HCT116 (cell line): Measurements from ENCODE around the gene OCA2.

Experiments
- CEBPB ChIP-seq: IDR thresholded peaks from 2 replicates; pipeline ENCODE4 v1.6.1; 2012; ENCODE audit warnings: low read depth
- CTCF ChIP-seq, 3 experiments: fragments of 200-600 bp in 1 of 3; sonication (generic) in 1 of 3; IDR thresholded peaks in 2 of 3; conservative IDR thresholded peaks in 1 of 3; 2 replicates each; pipeline ENCODE4 v1.5.1; 2012 to 2017; ENCODE audit warnings: low read depth in 2 of 3, low read length in 2 of 3, antibody characterized with exemption in 1 of 3, borderline replicate concordance in 1 of 3, control low read depth in 1 of 3, mild to moderate bottlenecking in 1 of 3, mixed read lengths in 1 of 3, mixed run types in 1 of 3, moderate library complexity in 1 of 3; ENCODE audit not compliant: insufficient read depth in 1 of 3
- EGR1 ChIP-seq: IDR thresholded peaks from 2 replicates; pipeline ENCODE4 v1.6.1; 2012; ENCODE audit warnings: low read depth
- ELF1 ChIP-seq: IDR thresholded peaks from 2 replicates; pipeline ENCODE4 v1.6.1; 2012; ENCODE audit warnings: low read depth, borderline replicate concordance
- EZH2 ChIP-seq: fragments of 200-600 bp; sonication (generic); IDR thresholded peaks from 2 replicates; pipeline ENCODE4 v1.6.1; 2017; ENCODE audit warnings: antibody characterized with exemption, mixed run types
- FOSL1 ChIP-seq: IDR thresholded peaks from 2 replicates; pipeline ENCODE4 v1.6.1; 2012; ENCODE audit warnings: low read depth
- JUND ChIP-seq: IDR thresholded peaks from 2 replicates; pipeline ENCODE4 v1.6.1; 2012
- MAX ChIP-seq: IDR thresholded peaks from 2 replicates; pipeline ENCODE4 v1.6.1; 2012
- POLR2A ChIP-seq: IDR thresholded peaks from 2 replicates; pipeline ENCODE4 v1.7.0; 2011; ENCODE audit warnings: borderline replicate concordance; ENCODE audit not compliant: insufficient read depth, insufficient read length; ENCODE audit errors: extremely low read depth
- POLR2AphosphoS5 ChIP-seq: IDR thresholded peaks from 2 replicates; pipeline ENCODE4 v1.6.1; 2011; ENCODE audit warnings: mild to moderate bottlenecking, low read depth, low read length, moderate library complexity
- REST ChIP-seq: IDR thresholded peaks from 2 replicates; pipeline ENCODE4 v1.6.1; 2012; ENCODE audit warnings: low read depth
- SRF ChIP-seq: IDR thresholded peaks from 2 replicates; pipeline ENCODE4 v1.6.1; 2012; ENCODE audit warnings: low read depth
- ZNF274 ChIP-seq: fragments of 200-500 bp; sonication (Bioruptor generic); IDR thresholded peaks from 2 replicates; pipeline ENCODE4 v1.6.1; 2014; ENCODE audit warnings: mild to moderate bottlenecking, low read depth, low read length, inconsistent platforms

GRCh38 chr15:27933562-27933961, 165.6 kb downstream of the OCA2 start:
- TF ChIP-seq FOSL1 (no peak), CTCF (IDR thresholded peaks at IDR 0.05 in 2 of 3, conservative IDR thresholded peaks at IDR 0.05 in 1 of 3; ENCODE audit: borderline replicate concordance in 1 of 3, insufficient read depth in 1 of 3, low read depth in 2 of 3, low read length in 2 of 3) (no peak), POLR2A (no peak), ELF1 (no peak), CEBPB (no peak), EZH2 (no peak), SRF (no peak), JUND (no peak), MAX (no peak), EGR1 (no peak), POLR2AphosphoS5 (no peak), REST (no peak), ZNF274 (no peak)
